ENCODE results near the gene CLMN. TPM values are rescaled to one million over a fixed set of nuclear protein-coding genes. Genes with fewer than 3 reads are reported as not detected.

The CLMN gene
- total and polyA plus RNA-seq, 2 of the 8 experiments (the other 6 are each of a cell fraction or from before 2014, with no cell fraction given) = 1.6 to 8.2 TPM

DNA sequence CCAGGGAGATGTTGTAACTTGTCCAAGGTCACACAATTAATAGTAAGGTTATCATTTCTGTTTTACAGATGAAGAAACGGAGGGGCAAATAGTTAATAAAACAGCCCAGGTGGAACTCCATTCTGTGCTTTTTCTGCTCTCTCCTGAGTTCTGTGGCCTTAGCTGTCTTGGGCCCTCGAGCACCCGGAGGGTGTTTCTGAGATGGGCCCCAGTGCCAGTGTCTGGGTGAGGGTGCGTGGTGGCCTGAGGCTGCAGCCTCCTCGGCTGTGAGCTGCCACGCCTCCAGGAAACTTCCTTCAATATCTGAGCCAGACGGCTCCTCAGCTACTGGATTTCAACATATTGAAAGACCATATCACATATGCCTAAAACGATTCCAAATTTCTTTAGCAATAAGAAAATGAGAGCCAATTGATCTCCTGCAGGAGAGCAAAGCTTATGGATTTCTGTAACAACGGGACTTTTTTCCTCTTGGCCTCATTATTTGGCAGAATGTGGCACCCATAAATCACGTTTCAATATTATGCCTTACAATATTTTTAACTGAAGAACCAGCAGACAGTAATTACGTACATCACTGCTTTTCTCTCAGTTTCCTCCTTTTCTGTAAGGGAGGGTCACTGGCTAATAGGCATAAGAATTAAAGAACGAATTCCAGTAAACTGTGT is 87.6 kb downstream of the CLMN start (continued):
- TF ChIP-seq, protein P1, sequence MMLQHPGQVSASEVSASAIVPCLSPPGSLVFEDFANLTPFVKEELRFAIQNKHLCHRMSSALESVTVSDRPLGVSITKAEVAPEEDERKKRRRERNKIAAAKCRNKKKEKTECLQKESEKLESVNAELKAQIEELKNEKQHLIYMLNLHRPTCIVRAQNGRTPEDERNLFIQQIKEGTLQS (IDR thresholded peaks at IDR 0.05; ENCODE audit: insufficient read depth, low read depth, low read length) = no peak
- TF ChIP-seq TCF12 (IDR thresholded peaks at IDR 0.05; ENCODE audit: low read depth, low read length) = no peak
- TF ChIP-seq BACH1 (IDR thresholded peaks at IDR 0.05; ENCODE audit: low read length) = no peak
- TF ChIP-seq RXRA (IDR thresholded peaks at IDR 0.05; ENCODE audit: insufficient read depth, low read depth, low read length) = no peak
- no peak for TF ChIP-seq SP2 (IDR thresholded peaks at IDR 0.05; ENCODE audit: low read length)
- no peak for TF ChIP-seq TAF7 (optimal IDR thresholded peaks at IDR 0.05; ENCODE audit: borderline replicate concordance, low read depth, low read length)
- TF ChIP-seq SIN3A (conservative IDR thresholded peaks at IDR 0.05 in 1 of 2, IDR thresholded peaks at IDR 0.05 in 1 of 2; ENCODE audit: low read depth in 1 of 2, low read length in 2 of 2) = no peak
- no peak for TF ChIP-seq POLR2AphosphoS5 (IDR thresholded peaks at IDR 0.05; ENCODE audit: low read depth, low read length)
- TF ChIP-seq JUN (IDR thresholded peaks at IDR 0.05; ENCODE audit: low read depth, low read length) = no peak

All from H1 (cell line).